Esophagus muscularis mucosa (tissue), 4 donors: ENCODE data around the gene SEMA6D. TPM values are rescaled to one million over a fixed set of nuclear protein-coding genes. Genes with fewer than 3 reads are reported as not detected.

Experiments used
- DNase-seq: peaks from one replicate; pipeline ENCODE4 v3.0.0-alpha.2; 2017; ENCODE audit errors: extremely low spot score
- H3K27ac ChIP-seq, 4 donors: fragments of 200-600 bp; sonication (generic); replicated peaks in 1 of 4; 1 replicate in 3 of 4; 2 replicates in 1 of 4; pipeline ENCODE4 v1.5.1; 2016 to 2019; ENCODE audit warnings: mild to moderate bottlenecking in 1 of 4
- H3K27me3 ChIP-seq, 4 donors: fragments of 200-600 bp; sonication (generic); one replicate each; pipeline versions ENCODE4 v1.5.1 to v1.6.0; 2016 to 2019
- H3K36me3 ChIP-seq, 4 donors: fragments of 200-600 bp; sonication (generic); one replicate each; pipeline ENCODE4 v1.5.1; 2016 to 2019
- H3K4me1 ChIP-seq, 4 donors: fragments of 200-600 bp; sonication (generic); one replicate each; pipeline ENCODE4 v1.5.1; 2016 to 2019
- H3K4me3 ChIP-seq, 4 donors: fragments of 200-600 bp; sonication (generic); 1 replicate in 2 of 4; 2 replicates in 2 of 4; pipeline ENCODE4 v1.5.1; 2016 to 2019; ENCODE audit warnings: mild to moderate bottlenecking in 4 of 4, moderate library complexity in 1 of 4
- H3K9me3 ChIP-seq, 4 donors: fragments of 200-600 bp; sonication (generic); 1 replicate in 3 of 4; 2 replicates in 1 of 4; pipeline ENCODE4 v1.5.1; 2016 to 2019
- EP300 ChIP-seq: sonication (generic); formaldehyde crosslinking; IDR thresholded peaks from one replicate; pipeline ENCODE4 v1.6.1; 2017; ENCODE audit warnings: antibody characterized with exemption
- POLR2A ChIP-seq: fragments of 450-650 bp; IDR thresholded peaks from one replicate; pipeline ENCODE4 v1.6.1; 2017; ENCODE audit warnings: antibody characterized with exemption, moderate library complexity, mild to moderate bottlenecking, low read depth
- POLR2AphosphoS5 ChIP-seq, 2 donors: sonication (generic); formaldehyde crosslinking; IDR thresholded peaks; one replicate each; pipeline ENCODE4 v1.6.1; 2017; ENCODE audit warnings: antibody characterized with exemption in 2 of 2
- WGBS: methylation state at CpG from one replicate; pipeline ENCODE4 v1.1.5; 2018; 5-methylcytosine and 5-hydroxymethylcytosine counted together
- intact Hi-C: fragments of 100-400 bp; cut with DNase I; formaldehyde crosslinking; loops from one replicate; pipeline ENCODE4 v1.15.1; 2023
- total RNA-seq, 4 donors: library from RNA; depleted of rRNA; stranded (reverse); fragments of >200 nt; gene quantifications; one replicate each; pipeline versions ENCODE4 v1.1.0 to v1.2.1, GENCODE V29; 2016
- TF ChIP-seq, protein P1 (sequence below), 3 experiments: fragments of 200-600 bp in 2 of 3; fragments of 450-650 bp in 1 of 3; sonication (generic) in 2 of 3; IDR thresholded peaks; one replicate each; pipeline ENCODE4 v1.5.1; 2017 to 2019; ENCODE audit warnings: antibody characterized with exemption in 3 of 3, mild to moderate bottlenecking in 2 of 3, moderate library complexity in 1 of 3

SEMA6D gene
- total RNA-seq, 4 donors from 2014 or later: 2.1 to 5.2 (median 3.8) TPM

DNA sequence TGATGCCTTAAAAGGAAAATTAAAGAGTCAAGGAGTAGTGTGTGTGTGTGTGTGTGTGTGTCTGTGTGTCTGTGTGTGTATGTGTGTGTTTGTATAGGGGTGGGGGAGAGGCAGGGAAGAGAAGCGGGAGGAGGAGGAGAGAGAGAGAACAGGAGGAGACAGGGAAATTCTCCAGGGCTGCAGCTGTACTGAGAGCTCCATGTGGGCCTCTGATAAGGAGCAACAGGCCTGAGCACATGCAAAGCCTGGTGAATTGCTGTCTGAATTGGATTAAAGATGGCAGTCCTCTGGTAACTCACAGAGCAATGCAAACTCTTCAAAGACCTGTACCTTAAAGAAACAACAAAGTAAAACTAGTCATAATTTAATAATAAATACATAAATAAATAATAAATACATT, 70.6 kb downstream of the SEMA6D start:
- Histone ChIP-seq H3K4me3 (no peak overlapping the region), H3K4me1 (no peaks in the 10 kb centered on the region), H3K27me3 (no peaks in the 10 kb centered on the region), H3K9me3 (peaks cover 0 to 6% (median 0%) of the 10 kb centered on the region in 4 donors), H3K27ac (no peak overlapping the region), H3K36me3 (no peaks in the 10 kb centered on the region)
- TF ChIP-seq POLR2A (no peak), POLR2AphosphoS5 (IDR thresholded peaks at IDR 0.05) (no peak), EP300 (no peak)
- TF ChIP-seq, protein P1, sequence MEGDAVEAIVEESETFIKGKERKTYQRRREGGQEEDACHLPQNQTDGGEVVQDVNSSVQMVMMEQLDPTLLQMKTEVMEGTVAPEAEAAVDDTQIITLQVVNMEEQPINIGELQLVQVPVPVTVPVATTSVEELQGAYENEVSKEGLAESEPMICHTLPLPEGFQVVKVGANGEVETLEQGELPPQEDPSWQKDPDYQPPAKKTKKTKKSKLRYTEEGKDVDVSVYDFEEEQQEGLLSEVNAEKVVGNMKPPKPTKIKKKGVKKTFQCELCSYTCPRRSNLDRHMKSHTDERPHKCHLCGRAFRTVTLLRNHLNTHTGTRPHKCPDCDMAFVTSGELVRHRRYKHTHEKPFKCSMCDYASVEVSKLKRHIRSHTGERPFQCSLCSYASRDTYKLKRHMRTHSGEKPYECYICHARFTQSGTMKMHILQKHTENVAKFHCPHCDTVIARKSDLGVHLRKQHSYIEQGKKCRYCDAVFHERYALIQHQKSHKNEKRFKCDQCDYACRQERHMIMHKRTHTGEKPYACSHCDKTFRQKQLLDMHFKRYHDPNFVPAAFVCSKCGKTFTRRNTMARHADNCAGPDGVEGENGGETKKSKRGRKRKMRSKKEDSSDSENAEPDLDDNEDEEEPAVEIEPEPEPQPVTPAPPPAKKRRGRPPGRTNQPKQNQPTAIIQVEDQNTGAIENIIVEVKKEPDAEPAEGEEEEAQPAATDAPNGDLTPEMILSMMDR (IDR thresholded peaks at IDR 0.05): no peak
- intact Hi-C loops: no loop called here
- DNase-seq: peak; percentile 34
- 91% methylated on average over 1 of the region's 1 CpG for WGBS

DNA sequence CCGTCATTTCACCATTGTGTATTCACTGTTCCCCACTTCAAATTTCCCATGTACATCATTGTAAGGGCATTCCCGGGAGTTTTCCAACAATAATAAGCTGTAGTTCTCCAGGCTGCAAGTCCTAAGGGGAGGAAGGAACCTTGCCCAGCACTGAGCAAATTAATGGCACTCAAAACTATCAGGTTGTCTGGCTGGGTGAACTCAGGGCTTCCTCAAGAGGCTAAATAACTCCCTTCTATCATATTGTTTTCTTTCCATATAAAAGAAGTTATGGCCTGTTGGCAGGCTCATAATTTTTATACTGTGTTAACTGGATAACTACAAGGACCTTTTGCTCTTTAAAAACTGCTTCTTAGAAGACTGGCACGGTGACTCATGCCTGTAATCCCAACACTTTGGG, 71.4 kb downstream of the SEMA6D start:
- WGBS: 49% methylated on average over 3 of the region's 3 CpGs
- peak; percentile 42 for DNase-seq
- H3K36me3 ChIP-seq: no peaks in the 10 kb centered on the region
- no peak overlapping the region for H3K27ac ChIP-seq
- H3K9me3 ChIP-seq: peaks cover 0 to 2% (median 0%) of the 10 kb centered on the region in 4 donors
- intact Hi-C loops: no loop called here
- TF ChIP-seq POLR2A: no peak
- no peak for TF ChIP-seq EP300
- TF ChIP-seq, protein P1 (IDR thresholded peaks at IDR 0.05): no peak
- no peak for TF ChIP-seq POLR2AphosphoS5 (IDR thresholded peaks at IDR 0.05)
- H3K4me3 ChIP-seq: no peak overlapping the region
- no peaks in the 10 kb centered on the region for H3K4me1 ChIP-seq
- no peaks in the 10 kb centered on the region for H3K27me3 ChIP-seq

- TF ChIP-seq POLR2A: no peak
- no peak for TF ChIP-seq POLR2AphosphoS5 (IDR thresholded peaks at IDR 0.05)
- TF ChIP-seq, protein P1 (IDR thresholded peaks at IDR 0.05): no peak
- no peak for TF ChIP-seq EP300
- 82% methylated on average over 1 of the region's 1 CpG for WGBS
- no peaks in the 10 kb centered on the region for H3K36me3 ChIP-seq
These were observed 73.9 kb downstream of the SEMA6D start for GRCh38 chr15:47791161-47791560.

GRCh38 chr15:47792231-47792630, 74.9 kb downstream of the SEMA6D start:
- Histone ChIP-seq H3K4me3 (no peak overlapping the region), H3K4me1 (no peaks in the 10 kb centered on the region), H3K36me3 (no peaks in the 10 kb centered on the region), H3K27ac (no peak overlapping the region), H3K27me3 (no peaks in the 10 kb centered on the region), H3K9me3 (no peaks in the 10 kb centered on the region)
- intact Hi-C loops: no loop called here
- no peak for TF ChIP-seq POLR2A
- 56% methylated on average over 2 of the region's 2 CpGs for WGBS
- peak; percentile 24 for DNase-seq

More at GRCh38 chr15:47791161-47791560, 73.9 kb downstream of the SEMA6D start:
- Histone ChIP-seq H3K4me1 (no peaks in the 10 kb centered on the region), H3K27me3 (no peaks in the 10 kb centered on the region), H3K27ac (no peak overlapping the region), H3K4me3 (no peak overlapping the region), H3K9me3 (no peaks in the 10 kb centered on the region)
- intact Hi-C loops: no loop called here
- DNase-seq: no peak

DNA sequence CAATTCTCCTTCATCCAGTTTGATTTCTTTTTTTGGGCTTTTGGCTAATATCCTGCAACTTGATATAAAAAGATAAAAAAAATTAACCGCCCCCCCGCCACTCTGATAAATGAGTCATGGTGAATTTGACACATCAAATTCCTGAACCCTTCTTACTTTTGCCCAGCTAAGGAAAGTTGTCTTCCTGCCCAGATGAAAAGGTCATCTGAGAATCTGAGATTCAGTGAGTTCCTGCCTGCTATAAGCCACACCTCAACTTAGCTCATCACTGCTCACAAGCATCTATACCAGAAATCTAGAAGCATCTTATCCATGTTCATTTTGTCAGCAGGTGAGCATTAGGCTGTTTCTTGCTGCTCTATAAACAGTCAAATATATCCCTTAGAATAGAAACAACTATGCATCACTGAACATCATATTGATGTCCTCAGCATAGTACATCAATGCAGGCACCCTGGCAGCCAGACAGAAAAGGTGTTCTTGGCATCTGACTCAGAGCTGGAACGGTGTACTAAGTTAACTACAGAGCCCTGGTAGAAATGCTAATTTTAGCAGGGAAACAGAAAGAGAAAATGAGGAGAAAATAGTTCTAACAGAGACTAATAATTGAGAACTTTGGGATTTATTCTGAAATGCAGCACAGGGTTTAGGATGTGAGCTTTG, 77.1 kb downstream of the SEMA6D start:
- 59% methylated on average over 3 of the region's 3 CpGs for WGBS
- H3K4me3 ChIP-seq: no peak overlapping the region
- no peaks in the 10 kb centered on the region for H3K36me3 ChIP-seq
- no peaks in the 10 kb centered on the region for H3K4me1 ChIP-seq
- peak; percentile 14 for DNase-seq
- intact Hi-C loops: no loop called here
- H3K9me3 ChIP-seq: no peaks in the 10 kb centered on the region
- TF ChIP-seq, protein P1 (IDR thresholded peaks at IDR 0.05): no peak
- TF ChIP-seq POLR2A: no peak
- TF ChIP-seq EP300: no peak
- H3K27me3 ChIP-seq: no peaks in the 10 kb centered on the region
- H3K27ac ChIP-seq: no peak overlapping the region
